Left forelimb (tissue), 1 donor: ENCODE measurements around the gene KCTD19.

Experiments used
- DNase-seq: peaks from one replicate; pipeline ENCODE4 v3.0.0-alpha.2; 2018; ENCODE audit warnings: low spot score

The KCTD19 gene

DNA sequence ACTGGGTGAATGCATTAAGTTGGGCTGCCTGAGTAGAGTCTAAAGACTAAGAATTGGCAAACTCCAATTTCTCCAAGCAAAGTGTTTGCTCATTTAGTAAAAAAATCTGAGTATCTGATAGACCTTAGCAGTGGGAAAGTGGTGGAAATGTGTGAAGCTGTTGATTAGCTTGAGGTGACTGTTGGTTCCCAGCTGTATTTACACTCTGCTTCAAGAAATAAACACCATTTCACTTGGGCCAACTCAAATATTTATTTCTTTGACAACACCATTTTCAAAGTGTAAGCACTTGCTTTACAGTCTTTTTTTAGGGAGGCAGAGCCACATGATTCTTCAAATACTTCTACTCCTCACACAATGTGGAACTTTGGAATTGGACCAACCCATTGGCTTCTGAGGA is 8.7 kb downstream of the KCTD19 start:
- no peak for DNase-seq

DNA sequence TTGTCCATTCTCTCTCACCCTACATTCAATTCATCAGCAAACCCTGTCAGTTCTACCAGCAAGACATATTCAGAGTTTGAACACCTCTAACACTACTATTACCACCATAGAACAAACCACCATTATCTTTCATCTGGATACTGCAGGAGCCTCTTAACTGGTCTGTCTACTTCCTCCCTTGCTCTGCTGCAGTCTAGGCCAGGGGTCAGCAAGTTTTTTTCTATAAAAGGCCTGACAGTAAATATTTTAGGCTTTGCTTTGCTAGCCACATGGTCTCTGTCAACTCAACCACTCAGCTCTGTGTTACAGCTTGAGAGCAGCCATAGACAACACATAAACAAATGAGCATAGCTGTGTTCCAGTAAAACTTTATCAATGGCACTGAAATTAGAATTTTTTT is 13.8 kb downstream of the KCTD19 start:
- DNase-seq: no peak

DNA sequence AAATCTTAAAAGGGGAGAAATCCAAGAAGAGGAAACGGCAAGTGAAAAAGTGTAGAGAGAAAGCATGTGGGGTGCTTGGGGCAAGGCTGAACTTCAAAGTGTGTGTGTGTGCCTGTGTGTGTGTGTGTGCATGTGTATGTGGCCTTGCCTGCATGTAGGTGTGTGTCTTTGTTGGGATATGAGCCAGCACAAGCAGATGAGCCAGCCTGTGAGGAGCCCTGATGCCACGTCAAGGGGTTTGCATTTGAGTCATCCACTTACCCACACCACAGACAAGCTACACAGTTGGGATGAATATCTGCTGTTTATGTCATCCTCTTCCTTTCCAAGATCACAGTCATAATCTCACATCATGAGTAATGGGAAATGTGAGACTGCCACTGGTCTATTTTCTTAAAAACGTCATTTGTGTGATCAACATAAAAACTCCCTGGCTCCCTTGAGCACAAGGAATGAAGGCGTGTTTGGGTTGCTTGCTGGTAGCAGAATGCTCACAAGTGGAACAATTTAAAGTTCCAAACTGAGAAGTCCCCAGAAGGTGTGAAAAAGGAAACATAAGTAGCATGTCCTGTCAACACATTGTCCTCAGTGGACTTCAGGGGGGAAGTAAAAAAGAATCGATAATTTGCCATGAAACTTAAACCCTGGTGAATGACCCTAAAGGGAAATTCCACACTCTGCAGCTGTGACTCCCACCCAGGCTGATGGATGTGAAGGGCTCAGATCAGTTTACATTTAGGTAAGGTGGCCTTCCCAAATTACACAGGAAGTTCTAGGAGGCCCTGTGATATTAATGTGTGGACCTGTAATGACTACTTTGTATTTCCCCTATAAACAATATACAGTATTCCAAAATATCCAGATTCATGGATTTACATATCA is 14.7 kb downstream of the KCTD19 start:
- DNase-seq: no peak

DNA sequence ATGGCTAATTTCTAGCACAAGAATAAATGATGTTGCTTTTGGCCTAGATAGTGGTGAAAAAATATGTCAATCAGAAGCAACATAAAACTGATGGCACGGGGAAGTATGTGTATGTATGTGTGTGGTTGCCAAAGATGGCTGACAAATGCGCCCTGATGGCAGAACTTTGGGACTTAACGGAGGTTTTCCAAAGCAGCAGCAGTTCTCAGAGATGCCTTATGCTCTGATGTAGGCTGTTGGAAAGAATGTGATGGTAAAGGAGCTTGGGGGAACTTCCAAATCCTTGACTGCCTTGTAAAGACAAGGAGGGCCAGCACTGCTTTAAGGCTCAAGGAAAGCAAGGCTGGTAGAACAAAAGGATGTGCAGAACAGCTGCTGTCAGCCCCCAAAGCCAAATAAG is 16.0 kb downstream of the KCTD19 start:
- DNase-seq: no peak

DNA sequence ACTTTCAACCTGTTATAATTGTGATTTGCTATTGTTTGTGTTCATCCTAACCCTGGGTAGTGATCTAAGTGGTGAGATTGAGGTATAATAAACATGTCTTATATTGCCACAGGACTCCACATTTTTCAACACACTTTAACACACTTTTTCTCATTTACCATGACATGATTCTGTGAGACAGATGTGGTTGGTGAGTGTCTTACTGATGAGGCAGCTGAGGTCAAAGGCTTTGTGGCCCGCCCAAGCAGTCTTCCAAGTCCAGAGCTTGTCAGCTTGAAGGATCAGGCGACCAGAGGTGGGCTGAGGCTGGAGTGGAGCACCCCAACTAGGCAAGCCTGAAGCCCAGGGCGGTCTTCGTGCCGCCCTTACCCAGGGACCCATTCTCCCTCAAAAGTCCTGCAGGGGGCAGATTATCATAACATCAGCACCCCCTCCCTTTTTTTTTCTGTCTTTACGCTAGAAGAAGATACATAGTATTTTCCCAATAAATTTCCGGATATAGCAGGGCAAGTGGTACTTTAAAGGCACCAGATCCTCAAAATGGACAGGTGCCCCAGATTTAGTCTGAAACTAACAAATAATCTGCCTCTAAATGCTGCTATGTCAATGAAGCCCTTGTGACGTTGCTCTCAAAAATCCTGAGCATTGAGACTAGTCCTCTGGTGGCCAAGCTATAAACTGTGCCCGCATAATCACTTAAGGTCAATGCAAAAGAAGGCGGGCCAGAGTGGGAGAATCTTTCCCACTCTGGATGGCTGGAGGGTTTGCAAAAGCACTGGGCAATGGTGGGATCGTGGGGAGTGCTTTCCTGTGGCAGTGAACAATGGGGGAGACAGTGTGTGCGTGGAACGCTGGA is 21.1 kb downstream of the KCTD19 start:
- DNase-seq: no peak

DNA sequence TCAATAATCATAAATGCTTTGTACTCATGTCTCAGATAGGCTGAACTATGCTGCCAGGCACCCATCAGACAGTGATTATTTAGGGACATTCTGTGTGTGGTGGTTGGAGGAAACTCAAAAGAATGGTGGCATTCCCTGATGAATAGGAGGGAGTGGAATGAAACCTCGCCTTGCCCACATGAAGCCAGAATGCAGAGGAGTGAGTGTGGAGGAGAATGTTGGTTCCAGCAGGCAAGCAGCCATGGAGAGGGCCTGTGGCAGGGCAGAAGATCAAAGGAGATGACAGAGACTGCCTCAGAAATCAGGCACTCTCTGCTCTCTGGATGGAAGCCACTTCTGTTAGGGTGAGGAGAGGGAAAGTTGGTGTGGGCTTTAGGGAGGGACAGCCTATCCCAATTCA is 22.5 kb downstream of the KCTD19 start:
- DNase-seq: no peak

DNA sequence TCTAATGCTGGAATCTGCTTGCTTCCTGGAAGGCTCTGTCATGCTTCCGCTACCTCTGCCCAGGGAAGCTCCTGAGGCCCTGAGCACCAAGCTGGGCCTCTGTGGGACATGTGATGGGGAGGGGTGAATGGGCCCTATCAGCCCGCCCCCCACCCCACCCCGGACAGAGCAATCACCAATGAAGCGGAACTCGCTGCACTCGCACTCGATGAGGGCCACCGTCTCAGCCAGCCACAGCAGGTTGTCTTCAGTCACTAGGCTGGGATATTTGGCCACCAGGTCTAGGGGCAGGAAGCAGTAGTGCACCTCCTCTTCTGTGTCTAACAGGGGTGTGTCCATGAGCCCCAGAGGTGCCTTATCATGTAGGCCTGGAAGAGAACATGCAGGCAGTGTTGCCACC is 23.6 kb downstream of the KCTD19 start:
- no peak for DNase-seq

DNA sequence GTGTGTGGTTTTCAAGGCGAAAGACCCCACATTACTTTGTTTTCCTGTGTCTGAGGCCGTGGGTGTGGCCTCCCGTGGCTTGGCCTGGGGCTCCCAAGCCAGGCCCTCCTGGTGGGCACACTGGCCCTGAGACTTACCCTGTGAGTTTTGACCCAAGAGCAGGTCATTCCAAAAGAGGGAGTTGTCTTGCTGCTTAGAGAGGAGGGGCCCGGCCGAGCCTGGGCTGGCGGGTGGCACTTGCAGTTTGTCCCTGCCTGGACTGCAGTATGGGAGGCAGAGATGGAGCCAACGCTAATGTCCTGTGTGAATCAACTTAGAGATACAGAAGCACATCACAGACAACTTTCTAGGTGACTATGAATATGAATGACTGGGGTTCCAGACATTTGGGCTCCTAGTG is 24.5 kb downstream of the KCTD19 start:
- no peak for DNase-seq

DNA sequence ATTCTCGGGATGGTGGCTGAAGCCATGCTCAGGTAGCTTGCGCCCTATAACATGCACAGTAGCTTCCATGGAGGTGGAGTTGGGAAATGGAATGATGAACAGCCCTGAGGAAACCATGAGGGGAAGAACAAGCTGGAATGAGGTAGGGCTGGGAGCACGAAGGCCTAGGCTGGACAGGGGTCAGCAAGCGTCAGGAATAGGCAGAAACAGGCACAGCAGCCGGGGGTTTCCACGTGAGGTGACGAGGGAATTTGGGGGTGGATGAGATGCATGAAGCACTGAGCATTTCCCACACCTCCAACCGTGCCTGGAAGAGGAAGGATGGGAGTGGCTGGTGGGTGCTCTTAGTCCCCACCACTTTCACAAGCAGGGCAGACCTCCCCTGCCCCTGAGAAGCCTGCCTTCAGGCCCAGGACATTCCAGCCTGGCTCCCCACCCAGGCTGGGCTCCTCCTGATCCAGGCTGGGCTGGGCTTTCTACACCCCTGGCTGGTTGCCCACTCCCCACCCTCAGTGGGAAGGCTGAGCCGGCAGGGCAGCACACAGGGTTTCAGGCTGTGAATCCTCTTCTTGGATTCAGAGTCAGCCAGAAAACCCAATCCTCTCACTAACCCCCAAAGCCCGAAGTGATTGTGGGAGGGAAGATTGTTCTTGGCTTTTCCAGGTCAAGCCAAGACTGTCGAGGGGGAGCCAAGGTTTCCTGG is 25.3 kb downstream of the KCTD19 start:
- no peak for DNase-seq

DNA sequence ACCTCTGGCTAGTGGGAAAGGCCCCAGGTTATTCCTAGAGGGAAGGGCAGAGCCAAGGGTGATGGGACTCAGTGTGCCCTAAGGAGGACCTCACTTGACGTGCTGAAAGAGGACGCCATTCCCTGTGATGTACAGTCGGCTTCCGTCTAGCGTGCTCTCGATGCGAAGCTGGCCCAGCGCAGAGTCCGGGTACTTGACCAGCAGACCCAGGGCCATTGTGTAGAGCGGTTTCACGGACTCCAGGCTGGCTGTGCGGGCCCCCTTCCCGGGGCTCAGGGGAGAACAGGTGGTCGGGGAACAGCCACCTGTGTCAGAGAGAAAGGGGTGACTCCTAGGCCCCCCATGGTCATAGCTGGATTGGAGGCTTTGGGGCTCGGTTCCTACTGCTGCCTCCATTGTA is 27.3 kb downstream of the KCTD19 start:
- no peak for DNase-seq

DNA sequence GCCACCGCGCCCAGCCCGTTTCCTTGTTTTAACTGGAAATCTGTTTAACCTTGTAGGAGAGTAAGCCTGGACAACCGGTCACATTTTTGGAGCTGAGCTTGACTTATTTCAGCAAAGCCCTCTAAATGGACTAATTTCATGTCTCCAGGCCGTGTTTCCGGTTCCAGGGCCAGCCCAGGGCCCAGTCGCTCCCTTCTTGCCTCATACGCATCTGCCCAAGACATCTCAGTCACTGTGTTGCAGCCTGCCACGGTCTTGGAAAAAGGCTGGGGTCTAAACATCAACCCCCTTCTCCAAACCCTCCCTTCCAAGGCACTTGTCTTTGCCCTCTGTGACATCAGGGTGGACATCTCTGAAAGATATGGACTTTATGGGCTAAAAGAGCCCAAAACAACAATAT is 28.3 kb downstream of the KCTD19 start:
- DNase-seq: no peak

DNA sequence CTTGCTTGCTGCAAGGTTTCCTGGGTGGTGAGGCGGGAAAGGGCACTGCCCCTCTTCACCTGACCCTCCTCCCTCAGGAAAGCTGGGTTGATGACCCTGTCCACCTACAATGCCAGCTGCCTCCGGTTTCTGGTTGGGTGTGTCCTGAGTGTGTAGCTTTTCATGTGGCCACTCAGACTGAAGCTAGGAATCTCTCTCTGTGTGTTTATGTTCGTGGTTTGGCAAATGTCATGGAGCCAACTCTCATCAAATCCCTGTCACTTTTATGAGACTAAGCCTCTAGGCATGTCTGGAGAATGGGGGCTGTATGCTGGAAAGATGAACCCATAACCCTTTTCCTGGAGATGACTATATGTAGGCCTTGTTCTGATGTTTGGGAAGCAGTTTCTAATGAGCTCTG is 30.1 kb downstream of the KCTD19 start:
- DNase-seq: no peak

DNA sequence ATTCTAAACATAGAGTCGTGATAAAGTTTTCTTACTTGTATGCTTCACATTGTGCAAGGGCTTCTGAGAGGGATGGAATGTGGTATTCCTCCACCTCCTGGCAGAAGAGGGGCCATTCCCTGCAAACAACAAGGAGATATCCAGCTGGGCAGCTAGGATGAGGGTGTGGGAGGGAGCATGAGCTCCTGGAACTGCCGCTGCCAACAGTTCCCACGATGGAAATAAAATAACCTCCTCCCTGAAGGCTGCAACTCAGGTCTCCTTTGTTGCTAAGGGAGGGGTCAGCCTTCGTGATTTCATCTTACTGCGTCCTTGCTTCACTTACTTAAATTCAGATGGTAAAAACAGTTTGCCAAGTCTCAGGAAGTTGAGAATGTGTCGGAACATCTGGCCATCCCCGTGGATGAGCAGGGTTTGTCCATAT is 31.6 kb downstream of the KCTD19 start:
- no peak for DNase-seq

DNA sequence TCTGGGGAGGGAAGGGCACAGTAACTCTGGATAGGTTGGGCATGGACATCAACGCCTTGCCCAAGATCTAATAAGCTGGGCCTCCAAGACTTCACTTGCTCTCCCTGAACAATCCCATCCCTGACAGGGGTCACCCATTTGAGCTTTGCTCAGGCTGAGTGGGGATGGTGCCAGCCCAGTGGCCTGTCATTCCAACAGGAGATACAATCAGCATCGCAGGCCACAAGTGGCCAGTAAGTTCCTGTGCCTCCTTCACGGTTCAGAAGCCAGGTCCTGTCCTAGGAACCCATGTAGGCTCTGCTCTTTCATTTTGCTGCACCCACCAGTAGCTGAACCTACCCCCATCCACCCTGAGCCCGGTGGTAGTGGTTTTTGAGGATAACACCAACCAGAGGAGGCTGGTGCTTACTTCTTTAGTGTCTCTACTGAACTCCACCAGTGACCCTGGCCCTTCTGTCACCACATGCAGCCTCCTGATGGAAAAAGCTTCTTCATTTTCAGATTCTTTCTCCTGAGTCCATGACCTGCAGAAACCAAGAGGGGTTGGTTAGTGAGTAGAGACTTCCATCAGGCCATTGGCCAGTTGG is 32.3 kb downstream of the KCTD19 start:
- no peak for DNase-seq

DNA sequence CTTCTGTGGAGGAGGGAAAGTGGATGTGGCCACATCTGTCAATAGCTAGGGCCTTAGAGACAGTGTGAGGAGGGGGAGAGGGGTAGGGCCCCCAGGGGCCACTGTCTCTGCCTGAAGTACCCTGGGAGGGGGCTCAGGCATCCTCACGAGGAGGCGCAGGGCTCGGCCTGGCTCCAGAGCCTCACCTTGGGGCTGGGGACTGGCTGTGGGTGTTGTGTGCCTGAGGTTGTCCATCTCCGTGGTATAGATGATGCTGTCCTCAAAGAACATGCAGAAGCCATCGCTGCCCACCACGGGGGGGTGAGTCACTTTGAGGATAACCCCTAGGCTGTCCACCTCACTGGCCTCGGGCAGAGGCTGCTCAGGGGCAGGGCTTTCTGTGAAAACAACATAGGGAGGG is 35.1 kb downstream of the KCTD19 start:
- DNase-seq: no peak

DNA sequence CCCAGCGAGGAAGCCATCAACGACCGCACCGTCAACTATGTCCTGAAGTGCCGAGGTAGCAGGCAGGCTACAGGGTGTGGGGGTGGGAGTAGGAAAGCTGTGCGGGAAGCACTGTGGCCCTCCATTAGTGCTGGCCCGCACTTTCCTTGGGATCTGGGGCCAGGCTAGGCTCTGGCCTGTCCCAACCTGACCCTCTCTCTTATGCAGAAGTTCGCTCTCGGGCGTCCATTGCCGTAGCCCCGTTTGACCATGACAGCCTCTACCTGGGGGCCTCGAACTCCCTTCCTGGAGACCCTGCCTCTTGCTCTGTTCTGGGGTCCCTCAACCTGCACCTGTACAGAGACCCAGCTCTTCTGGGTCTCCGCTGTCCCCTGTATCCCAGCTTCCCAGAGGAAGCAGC is 38.6 kb downstream of the KCTD19 start:
- DNase-seq: no peak

DNA sequence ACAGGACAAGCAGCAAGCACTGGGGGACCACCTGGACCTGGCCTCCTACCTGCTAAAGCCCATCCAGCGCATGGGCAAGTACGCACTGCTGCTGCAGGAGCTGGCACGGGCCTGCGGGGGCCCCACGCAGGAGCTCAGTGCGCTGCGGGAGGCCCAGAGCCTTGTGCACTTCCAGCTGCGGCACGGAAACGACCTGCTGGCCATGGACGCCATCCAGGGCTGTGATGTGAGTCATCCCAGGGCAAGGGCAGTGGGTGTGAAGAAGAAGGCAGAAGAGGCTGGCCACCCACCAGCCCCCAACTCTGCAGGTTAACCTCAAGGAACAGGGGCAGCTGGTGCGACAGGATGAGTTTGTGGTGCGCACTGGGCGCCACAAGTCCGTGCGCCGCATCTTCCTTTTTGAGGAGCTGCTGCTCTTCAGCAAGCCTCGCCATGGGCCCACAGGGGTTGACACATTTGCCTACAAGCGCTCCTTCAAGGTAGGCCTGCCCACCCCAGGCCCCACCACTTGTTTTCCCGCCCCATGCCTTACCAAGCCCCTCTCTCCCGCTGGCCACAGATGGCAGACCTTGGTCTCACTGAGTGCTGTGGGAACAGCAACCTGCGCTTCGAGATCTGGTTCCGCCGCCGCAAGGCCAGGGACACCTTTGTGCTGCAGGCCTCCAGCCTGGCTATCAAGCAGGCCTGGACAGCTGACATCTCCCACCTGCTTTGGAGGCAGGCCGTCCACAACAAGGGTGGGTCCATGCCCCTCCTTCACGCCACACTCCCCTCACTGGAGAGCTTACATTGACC is 39.9 kb downstream of the KCTD19 start:
- DNase-seq: no peak

DNA sequence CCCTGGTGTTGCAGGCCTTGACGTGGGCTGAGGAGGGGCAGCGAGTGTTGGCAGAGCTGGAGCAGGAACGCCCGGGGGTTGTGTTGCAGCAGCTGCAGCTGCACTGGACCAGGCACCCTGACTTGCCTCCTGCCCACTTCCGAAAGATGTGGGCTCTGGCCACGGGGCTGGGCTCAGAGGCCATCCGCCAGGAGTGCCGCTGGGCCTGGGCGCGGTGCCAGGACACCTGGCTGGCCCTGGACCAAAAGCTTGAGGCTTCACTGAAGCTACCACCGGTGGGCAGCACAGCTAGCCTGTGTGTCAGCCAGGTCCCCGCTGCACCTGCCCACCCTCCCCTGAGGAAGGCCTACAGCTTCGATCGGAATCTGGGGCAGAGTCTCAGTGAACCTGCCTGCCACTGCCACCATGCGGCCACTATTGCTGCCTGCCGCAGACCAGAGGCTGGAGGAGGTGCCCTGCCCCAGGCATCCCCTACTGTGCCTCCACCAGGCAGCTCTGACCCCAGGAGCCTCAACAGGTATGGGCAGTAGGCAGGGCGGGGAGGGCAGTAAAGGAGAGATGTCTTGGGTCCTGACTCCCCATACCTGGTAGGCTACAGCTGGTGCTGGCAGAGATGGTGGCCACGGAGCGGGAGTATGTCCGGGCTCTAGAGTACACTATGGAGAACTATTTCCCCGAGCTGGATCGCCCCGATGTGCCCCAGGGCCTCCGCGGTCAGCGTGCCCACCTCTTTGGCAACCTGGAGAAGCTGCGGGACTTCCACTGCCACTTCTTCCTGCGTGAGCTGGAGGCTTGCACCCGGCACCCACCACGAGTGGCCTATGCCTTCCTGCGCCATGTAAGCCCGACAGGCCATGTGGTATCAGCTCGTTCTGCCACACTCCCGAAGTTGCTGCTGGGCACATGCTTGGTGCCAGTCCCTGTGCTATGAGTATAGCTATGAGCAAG is 41.6 kb downstream of the KCTD19 start:
- DNase-seq: no peak

DNA sequence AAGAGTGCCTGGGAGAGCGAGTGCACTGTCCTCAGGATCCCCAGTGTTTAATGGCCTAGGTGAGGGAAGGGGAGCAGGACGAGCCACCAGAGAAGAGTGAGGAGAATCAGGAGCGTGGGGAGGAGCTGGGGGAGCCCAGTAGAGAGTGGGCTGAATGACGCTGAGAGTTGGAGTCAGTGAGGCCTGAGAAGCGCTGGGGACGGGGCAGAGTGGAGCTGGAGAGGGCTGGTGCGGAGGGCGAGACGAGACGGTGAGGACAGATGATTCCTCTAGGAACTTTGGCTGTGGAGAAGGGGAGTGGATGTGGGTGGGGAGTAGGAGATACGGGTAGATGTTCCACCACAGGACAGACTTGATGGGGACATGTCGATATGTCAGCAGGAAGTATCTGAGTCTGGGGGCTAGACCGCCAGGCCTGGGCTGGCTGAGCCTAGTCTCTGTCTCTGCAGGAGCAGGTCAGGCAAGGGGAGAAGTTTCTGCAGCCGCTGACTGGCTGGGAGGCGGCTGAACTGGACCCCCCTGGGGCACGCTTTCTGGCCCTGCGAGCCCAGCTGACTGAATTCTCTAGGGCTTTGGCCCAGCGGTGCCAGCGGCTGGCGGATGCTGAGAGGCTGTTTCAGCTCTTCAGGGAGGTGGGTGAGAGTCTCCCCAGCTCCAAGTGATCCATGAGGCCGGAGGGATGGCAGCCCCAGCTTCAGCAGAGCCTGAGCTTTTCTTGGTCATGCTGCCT is 42.5 kb downstream of the KCTD19 start:
- DNase-seq: no peak
